Common myeloid progenitor, CD34-positive (primary cell): ENCODE data around the gene COMMD2. TPM values are rescaled to one million over a fixed set of nuclear protein-coding genes. Genes with fewer than 3 reads are reported as not detected.
A peak's percentile ranks its signal among the peaks of the same experiment; 100 is the strongest.

ENCODE experiments used
- CTCF ChIA-PET: fragments of 350-600 bp; sonication (Branson Sonifier 250); formaldehyde crosslinking; loops from one replicate; lab custom pipeline; 2021; ENCODE audit warnings: antibody characterized with exemption; lab: Charles Lee
- POLR2A ChIA-PET: fragments of 350-600 bp; sonication (Branson Sonifier 250); formaldehyde crosslinking; loops from one replicate; lab custom pipeline; 2021; ENCODE audit warnings: antibody characterized with exemption; lab: Charles Lee
- DNase-seq, 3 donors: peaks; one replicate each; pipeline versions ENCODE4 v3.0.0 to v3.0.0-alpha.2; 2013
- H3K27ac ChIP-seq, 2 experiments: 1 replicate in 1 of 2; 2 replicates in 1 of 2; pipeline ENCODE4 v1.7.0; 2013; ENCODE audit warnings: inconsistent platforms in 2 of 2, low read length in 2 of 2, mild to moderate bottlenecking in 2 of 2, low read depth in 1 of 2, moderate library complexity in 1 of 2; ENCODE audit not compliant: severe bottlenecking in 2 of 2, insufficient read depth in 1 of 2, poor library complexity in 1 of 2
- H3K27me3 ChIP-seq, 5 experiments: replicated peaks in 2 of 5; 1 replicate in 3 of 5; 2 replicates in 2 of 5; pipeline versions ENCODE4 v1.6.1 to v1.7.0; 2013; ENCODE audit warnings: low read length in 4 of 5, mild to moderate bottlenecking in 2 of 5, moderate library complexity in 2 of 5, inconsistent platforms in 1 of 5; ENCODE audit not compliant: insufficient read depth in 5 of 5, control insufficient read depth in 4 of 5
- H3K36me3 ChIP-seq, 4 experiments: 1 replicate in 2 of 4; 2 replicates in 2 of 4; pipeline versions ENCODE4 v1.6.1 to v1.7.0; 2013; ENCODE audit warnings: low read length in 3 of 4, control low read depth in 1 of 4, mild to moderate bottlenecking in 1 of 4; ENCODE audit not compliant: control insufficient read depth in 4 of 4, insufficient read depth in 4 of 4
- H3K4me1 ChIP-seq, 4 experiments: 1 replicate in 3 of 4; 2 replicates in 1 of 4; pipeline versions ENCODE4 v1.6.1 to v1.7.1; 2013; ENCODE audit warnings: low read length in 3 of 4, mild to moderate bottlenecking in 3 of 4, control low read depth in 1 of 4, inconsistent platforms in 1 of 4, moderate library complexity in 1 of 4; ENCODE audit not compliant: control insufficient read depth in 4 of 4, insufficient read depth in 4 of 4; ENCODE audit errors: control extremely low read depth in 1 of 4
- H3K4me3 ChIP-seq, 7 experiments: 1 replicate in 4 of 7; 2 replicates in 3 of 7; pipeline versions ENCODE4 v1.5.1 to v1.7.0; 2013; ENCODE audit warnings: mild to moderate bottlenecking in 7 of 7, low read length in 6 of 7, moderate library complexity in 6 of 7, inconsistent platforms in 2 of 7, low read depth in 2 of 7, control low read depth in 1 of 7; ENCODE audit not compliant: insufficient read depth in 4 of 7, control insufficient read depth in 1 of 7; ENCODE audit errors: extremely low read depth in 1 of 7
- H3K9me3 ChIP-seq, 5 experiments: 1 replicate in 4 of 5; 2 replicates in 1 of 5; pipeline versions ENCODE4 v1.6.1 to v1.7.1; 2013; ENCODE audit warnings: low read length in 4 of 5, mild to moderate bottlenecking in 2 of 5, inconsistent platforms in 1 of 5, low read depth in 1 of 5, moderate library complexity in 1 of 5; ENCODE audit not compliant: control insufficient read depth in 4 of 5, insufficient read depth in 2 of 5; ENCODE audit errors: control extremely low read depth in 1 of 5
- WGBS: methylation state at CpG from one replicate; pipeline ENCODE4 v1.1.5; 2013; ENCODE audit not compliant: insufficient coverage; 5-methylcytosine and 5-hydroxymethylcytosine counted together
- polyA plus RNA-seq: library from polyadenylated mRNA; unstranded; fragments of 120-200 nt; gene quantifications from one replicate; pipeline ENCODE4 v1.2.1, GENCODE V29; 2013

Gene COMMD2
- polyA plus RNA-seq = 41.0 TPM

DNA sequence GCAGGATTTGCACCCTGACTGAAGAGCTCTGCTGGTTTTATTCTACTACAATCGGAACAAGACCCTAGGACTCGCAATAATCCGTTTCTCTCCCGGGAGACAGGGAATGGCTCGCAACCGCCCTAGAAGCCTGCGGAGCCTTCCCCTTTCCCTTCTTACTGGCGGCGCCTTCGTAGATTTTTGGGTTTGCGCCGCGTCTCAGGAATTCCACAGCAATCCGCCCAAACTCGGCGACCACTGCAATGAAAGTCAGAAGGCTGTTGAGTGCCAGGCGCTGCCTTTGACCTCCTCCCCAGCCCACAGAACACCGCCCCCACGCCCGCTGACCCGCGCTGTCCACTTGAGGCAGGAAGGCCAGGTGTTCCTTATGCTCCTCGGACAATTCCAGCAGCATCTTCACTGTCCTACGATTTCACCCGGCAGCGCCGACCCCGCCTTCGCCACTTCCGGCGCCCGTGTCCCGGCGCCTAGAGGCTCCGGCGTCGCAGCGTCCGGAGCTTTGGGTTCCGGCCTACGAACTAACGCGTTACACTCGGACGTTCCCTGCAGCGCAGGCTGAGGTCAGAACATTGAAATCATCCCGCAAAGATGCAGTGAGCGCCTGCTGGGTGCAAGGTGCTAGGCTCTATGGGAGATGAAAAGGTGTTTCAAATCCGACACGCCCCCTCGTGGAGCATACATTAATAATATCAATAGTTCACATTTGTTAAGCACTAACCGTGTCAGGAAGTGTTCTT is at the start of gene COMMD2:
Gene COMMD2, minus strand, starts transcription at position 439 of the 737 bp plus-strand sequence. Its CDS starts 45 bp downstream, at position 394.
- Histone ChIP-seq H3K27ac (peak within 1 kb of the TSS; percentile 2 to 79), H3K4me1 (peaks cover 4 to 18% (median 5%) of the 10 kb centered on the region in 4 experiments), H3K4me3 (peak within 1 kb of the TSS; percentile 72 to 98 (median 95)), H3K36me3 (peaks cover 9 to 24% (median 16%) of the 10 kb centered on the region in 4 experiments), H3K9me3 (no peaks in the 10 kb centered on the region), H3K27me3 (no peaks in the 10 kb centered on the region)
- CTCF ChIA-PET = interaction anchor here (0.7 to 2.2 kb wide), 11 partner anchors 8 to 246 kb away, joined by 3 to 12 read pairs (median 3); no protein-coding TSS in a partner anchor
- peak; percentile 81 to 85 (median 84) for DNase-seq
- 0% methylated on average over 31 of the region's 52 CpGs for WGBS
- POLR2A ChIA-PET = interaction anchor here (1.7 kb wide), 1 partner anchor 15 kb away, joined by 4 read pairs; no protein-coding TSS in a partner anchor

DNA sequence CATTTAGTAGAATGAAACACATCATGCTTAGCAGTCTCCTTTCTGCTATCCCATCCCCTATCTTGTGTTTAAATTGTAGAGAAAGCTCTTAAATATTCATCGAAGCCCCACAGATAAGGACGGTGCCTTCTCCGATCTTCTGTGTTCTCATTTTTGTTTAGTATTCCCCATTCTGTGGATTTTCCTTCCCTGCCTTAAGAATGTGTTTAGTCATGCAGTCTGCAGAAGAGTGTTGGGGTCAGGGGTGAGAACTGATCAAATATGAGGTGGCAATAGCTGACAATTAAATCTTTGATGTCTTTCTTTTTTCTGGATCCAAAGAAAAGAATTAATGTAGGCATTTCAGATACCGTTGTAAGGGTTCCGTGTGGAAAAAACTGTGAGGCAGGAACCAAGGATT is 49.4 kb upstream of the COMMD2 start:
- Histone ChIP-seq H3K9me3 (no peaks in the 10 kb centered on the region), H3K27me3 (no peaks in the 10 kb centered on the region), H3K36me3 (no peaks in the 10 kb centered on the region), H3K4me1 (peaks cover 0 to 4% (median 2%) of the 10 kb centered on the region in 4 experiments), H3K27ac (no peak overlapping the region), H3K4me3 (no peak overlapping the region)
- DNase-seq = no peak
- POLR2A ChIA-PET = no interaction called here
- CTCF ChIA-PET = interaction anchor here (0.8 to 2.2 kb wide), 2 partner anchors 24 to 31 kb away, joined by 3 to 9 read pairs; no protein-coding TSS in a partner anchor
- WGBS = 100% methylated on average over 4 of the region's 5 CpGs

DNA sequence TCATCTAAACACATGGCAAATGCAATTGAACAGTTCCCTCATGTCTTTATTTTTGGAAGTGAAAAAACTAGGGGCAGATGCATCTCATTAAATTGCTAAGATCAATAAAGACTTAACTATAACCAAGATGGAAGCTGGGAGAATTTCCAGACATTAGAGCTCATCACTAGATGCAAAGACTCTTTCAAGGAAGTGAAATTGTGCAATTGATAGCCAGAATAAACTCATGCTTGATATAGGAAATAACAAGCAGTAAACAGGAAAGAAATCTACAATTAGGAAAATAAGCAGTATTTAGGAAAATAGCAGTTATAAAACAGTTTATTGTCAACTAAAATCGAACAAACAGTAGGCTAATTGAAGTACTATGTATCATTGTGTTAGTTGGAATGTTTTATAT is 48.9 kb upstream of the COMMD2 start:
- ChIA-PET POLR2A (no interaction called here), CTCF (interaction anchor here (0.8 to 2.2 kb wide), 2 partner anchors 24 to 30 kb away, joined by 3 to 9 read pairs; no protein-coding TSS in a partner anchor)
- Histone ChIP-seq H3K36me3 (no peaks in the 10 kb centered on the region), H3K9me3 (no peaks in the 10 kb centered on the region), H3K27ac (no peak overlapping the region), H3K4me3 (no peak overlapping the region), H3K4me1 (no peaks in the 10 kb centered on the region), H3K27me3 (no peaks in the 10 kb centered on the region)
- no CpG with 5 or more reads among the region's 1 CpG for WGBS
- no peak for DNase-seq

DNA sequence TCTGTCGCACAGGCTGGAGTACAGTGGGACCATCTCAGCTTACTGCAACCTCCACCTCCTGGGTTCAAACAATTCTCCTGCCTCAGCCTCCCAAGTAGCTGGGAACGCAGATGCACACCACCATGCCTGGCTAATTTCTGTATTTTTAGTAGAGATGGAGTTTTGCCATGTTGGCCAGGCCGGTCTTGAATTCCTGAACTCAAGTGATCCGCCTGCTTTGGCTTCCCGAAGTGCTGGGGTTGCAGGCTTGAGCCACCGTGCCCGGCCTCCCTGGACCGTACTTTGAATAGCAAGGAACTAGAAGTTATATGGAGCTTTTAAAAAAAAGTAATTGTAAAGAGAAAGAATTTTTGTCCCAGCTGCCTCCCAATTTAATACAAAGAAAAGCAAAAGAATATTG is 48.4 kb upstream of the COMMD2 start:
- H3K27me3 ChIP-seq = no peaks in the 10 kb centered on the region
- H3K36me3 ChIP-seq = no peaks in the 10 kb centered on the region
- ChIA-PET POLR2A (no interaction called here), CTCF (interaction anchor here (2.2 kb wide), 1 partner anchor 30 kb away, joined by 9 read pairs; no protein-coding TSS in a partner anchor)
- H3K4me3 ChIP-seq = no peak overlapping the region
- no peak for DNase-seq
- H3K4me1 ChIP-seq = peaks cover 0 to 3% (median 0%) of the 10 kb centered on the region in 4 experiments
- 93% methylated on average over 3 of the region's 8 CpGs for WGBS
- no peaks in the 10 kb centered on the region for H3K9me3 ChIP-seq
- H3K27ac ChIP-seq = no peak overlapping the region

DNA sequence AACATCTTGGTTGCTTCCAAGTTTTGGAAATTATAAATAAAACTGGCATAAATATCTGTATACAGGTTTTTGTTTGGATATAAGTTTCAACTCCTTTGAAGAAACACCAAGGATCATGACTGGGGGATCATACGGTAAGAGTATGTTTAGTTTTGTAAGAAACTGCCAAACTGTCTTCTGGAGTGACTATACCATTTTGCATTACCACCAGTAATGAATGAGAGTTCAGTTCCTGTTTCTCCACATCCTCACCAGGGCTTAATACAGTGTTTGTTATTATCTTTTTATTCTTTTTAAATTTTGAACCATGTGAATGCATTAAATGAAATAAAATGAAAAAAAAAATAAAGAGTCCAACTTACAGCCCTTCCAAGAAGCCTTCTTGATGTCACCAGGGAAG is 43.7 kb upstream of the COMMD2 start:
- Histone ChIP-seq H3K9me3 (no peaks in the 10 kb centered on the region), H3K36me3 (no peaks in the 10 kb centered on the region), H3K27me3 (no peaks in the 10 kb centered on the region), H3K4me3 (no peak overlapping the region), H3K27ac (no peak overlapping the region), H3K4me1 (peaks cover 0 to 3% (median 0%) of the 10 kb centered on the region in 4 experiments)
- POLR2A ChIA-PET = no interaction called here
- WGBS = no CpG with 5 or more reads among the region's 1 CpG
- CTCF ChIA-PET = interaction anchor here (1.5 kb wide), 1 partner anchor 12 kb away, joined by 7 read pairs; no protein-coding TSS in a partner anchor
- DNase-seq = peak in 2 of 3 donors; percentile 52 to 71

DNA sequence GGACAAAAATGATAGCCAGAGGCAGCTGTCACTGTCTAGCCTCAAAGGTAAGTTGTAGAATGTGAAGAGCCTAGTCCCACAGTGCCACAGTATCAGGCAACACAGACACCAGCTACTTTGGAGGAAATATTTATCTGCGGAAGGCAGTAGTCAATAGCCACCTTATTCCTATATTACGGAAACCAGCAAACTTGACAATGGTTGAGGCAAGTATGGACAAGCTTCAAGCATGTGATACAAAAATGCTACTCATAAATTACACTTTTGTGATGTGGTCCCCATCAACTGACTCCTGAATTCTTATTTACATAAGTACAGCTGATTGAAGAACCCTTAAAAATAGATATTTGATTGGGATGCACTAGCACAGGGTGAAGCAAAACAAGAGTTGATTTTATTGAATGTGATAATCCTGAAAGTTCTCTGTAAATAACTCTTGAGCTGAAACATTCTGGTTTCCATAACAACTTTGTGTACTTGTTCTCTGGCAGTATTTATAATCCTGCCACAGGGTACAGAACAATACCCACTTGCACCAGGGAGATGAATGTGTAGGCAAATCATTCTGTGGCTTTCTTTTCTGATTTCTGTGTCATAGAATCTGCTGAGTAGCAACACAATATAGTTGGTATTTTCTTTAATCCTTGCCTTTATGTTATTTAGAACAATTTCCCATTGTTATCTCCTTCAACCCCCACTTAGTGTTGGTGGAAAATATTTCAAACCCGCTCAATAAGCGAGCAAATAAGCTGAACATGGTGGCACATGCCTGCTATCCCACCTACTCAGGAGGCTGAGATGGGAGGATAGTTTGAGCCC is 40.4 kb upstream of the COMMD2 start, which contains the start of gene ANKUB1:
Gene ANKUB1, minus strand, starts transcription at position 103 of the 819 bp plus-strand sequence. CDS start 188 bp downstream, outside the sequence.
- H3K36me3 ChIP-seq = no peaks in the 10 kb centered on the region
- 100% methylated on average over 3 of the region's 4 CpGs for WGBS
- no peak within 1 kb of the TSS for H3K4me3 ChIP-seq
- DNase-seq = no peak
- no peaks in the 10 kb centered on the region for H3K27me3 ChIP-seq
- H3K27ac ChIP-seq = no peak within 1 kb of the TSS
- H3K4me1 ChIP-seq = peaks cover 0 to 4% (median 0%) of the 10 kb centered on the region in 4 experiments
- H3K9me3 ChIP-seq = no peaks in the 10 kb centered on the region
- CTCF ChIA-PET = interaction anchor here (1.1 to 2.3 kb wide), 4 partner anchors 10 to 26 kb away, joined by 3 to 8 read pairs (median 4); no protein-coding TSS in a partner anchor
- POLR2A ChIA-PET = no interaction called here
